Measurements from ENCODE around the gene ZSWIM6.

DNA sequence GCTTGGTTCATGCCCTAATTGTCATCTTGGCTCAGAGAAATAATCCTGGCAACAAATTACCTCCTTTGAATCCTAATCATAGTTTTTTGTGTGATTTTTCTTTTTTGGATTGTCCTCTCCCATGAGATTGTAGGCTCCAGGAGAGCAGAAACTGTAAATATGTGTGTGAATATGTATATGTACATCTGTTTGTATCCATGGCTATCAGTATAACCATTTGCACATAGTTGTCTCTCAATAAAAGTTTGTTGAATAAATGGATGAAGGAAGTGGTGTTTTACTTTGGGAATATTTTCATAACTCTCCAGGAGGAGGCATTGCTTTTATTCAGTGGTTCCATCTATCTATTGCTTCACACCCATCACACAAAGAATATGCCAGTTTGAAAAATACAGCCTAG, 20.1 kb downstream of the ZSWIM6 start:
- TF ChIP-seq, protein P1, sequence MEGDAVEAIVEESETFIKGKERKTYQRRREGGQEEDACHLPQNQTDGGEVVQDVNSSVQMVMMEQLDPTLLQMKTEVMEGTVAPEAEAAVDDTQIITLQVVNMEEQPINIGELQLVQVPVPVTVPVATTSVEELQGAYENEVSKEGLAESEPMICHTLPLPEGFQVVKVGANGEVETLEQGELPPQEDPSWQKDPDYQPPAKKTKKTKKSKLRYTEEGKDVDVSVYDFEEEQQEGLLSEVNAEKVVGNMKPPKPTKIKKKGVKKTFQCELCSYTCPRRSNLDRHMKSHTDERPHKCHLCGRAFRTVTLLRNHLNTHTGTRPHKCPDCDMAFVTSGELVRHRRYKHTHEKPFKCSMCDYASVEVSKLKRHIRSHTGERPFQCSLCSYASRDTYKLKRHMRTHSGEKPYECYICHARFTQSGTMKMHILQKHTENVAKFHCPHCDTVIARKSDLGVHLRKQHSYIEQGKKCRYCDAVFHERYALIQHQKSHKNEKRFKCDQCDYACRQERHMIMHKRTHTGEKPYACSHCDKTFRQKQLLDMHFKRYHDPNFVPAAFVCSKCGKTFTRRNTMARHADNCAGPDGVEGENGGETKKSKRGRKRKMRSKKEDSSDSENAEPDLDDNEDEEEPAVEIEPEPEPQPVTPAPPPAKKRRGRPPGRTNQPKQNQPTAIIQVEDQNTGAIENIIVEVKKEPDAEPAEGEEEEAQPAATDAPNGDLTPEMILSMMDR (IDR thresholded peaks at IDR 0.05 in 4 of 5, conservative IDR thresholded peaks at IDR 0.05 in 1 of 5) = no peak
- no peak for TF ChIP-seq POLR2A (IDR thresholded peaks at IDR 0.05)
